K562 (cell line): Measurements from ENCODE around the gene NKAPL. TPM values are rescaled to one million over a fixed set of nuclear protein-coding genes. Genes with fewer than 3 reads are reported as not detected.

Experiments used
- CEBPG ChIP-seq, 3 experiments: fragments of 200-800 bp in 1 of 3; sonication (Bioruptor generic) in 1 of 3; sonication (generic) in 1 of 3; formaldehyde crosslinking in 1 of 3; IDR thresholded peaks in 2 of 3; conservative IDR thresholded peaks in 1 of 3; 2 replicates each; pipeline versions ENCODE4 v1.6.1 to v1.8.0; 2016 to 2022; ENCODE audit warnings: missing compliant biosample characterization in 2 of 3, missing genetic modification characterization in 2 of 3, mild to moderate bottlenecking in 1 of 3, missing genetic modification reagents in 1 of 3
- CTBP1 ChIP-seq: fragments of 450-650 bp; IDR thresholded peaks from 2 replicates; pipeline ENCODE4 v1.6.1; 2016; ENCODE audit warnings: borderline replicate concordance
- GATAD2B ChIP-seq: fragments of 450-650 bp; IDR thresholded peaks from 2 replicates; pipeline ENCODE4 v1.6.1; 2017; ENCODE audit warnings: mild to moderate bottlenecking, borderline replicate concordance
- IFI16 ChIP-seq: fragments of 250-450 bp; sonication (Bioruptor Pico); IDR thresholded peaks from 2 replicates; pipeline ENCODE4 v2.1.2; 2022; ENCODE audit warnings: mild to moderate bottlenecking, inconsistent platforms
- KLF10 ChIP-seq: fragments of 250-450 bp; sonication (Bioruptor Pico); IDR thresholded peaks from 2 replicates; pipeline ENCODE4 v1.6.1; 2021; ENCODE audit warnings: matching md5 sums
- MGA ChIP-seq: fragments of 450-650 bp; IDR thresholded peaks from 2 replicates; pipeline ENCODE4 v1.6.1; 2016; ENCODE audit warnings: mild to moderate bottlenecking, moderate library complexity
- NFIX ChIP-seq: fragments of 250-450 bp; sonication (Bioruptor Pico); IDR thresholded peaks from 2 replicates; pipeline ENCODE4 v1.4.0; 2020; ENCODE audit warnings: low read depth, mild to moderate bottlenecking, moderate library complexity
- PBX2 ChIP-seq, 2 experiments: IDR thresholded peaks in 1 of 2; conservative IDR thresholded peaks in 1 of 2; 2 replicates each; pipeline ENCODE4 v1.6.1; 2016; ENCODE audit warnings: low read depth in 2 of 2, mild to moderate bottlenecking in 1 of 2, missing compliant biosample characterization in 1 of 2, missing genetic modification characterization in 1 of 2, moderate library complexity in 1 of 2
- PKNOX1 ChIP-seq: fragments of 450-650 bp; IDR thresholded peaks from 2 replicates; pipeline ENCODE4 v1.6.1; 2016
- ZKSCAN3 ChIP-seq: fragments of 250-450 bp; sonication (Bioruptor Pico); IDR thresholded peaks from 2 replicates; pipeline ENCODE4 v1.4.0; 2020
- ZNF561 ChIP-seq: fragments of 450-650 bp; formaldehyde crosslinking; conservative IDR thresholded peaks from 2 replicates; pipeline ENCODE4 v1.4.0; 2020; ENCODE audit warnings: mild to moderate bottlenecking, moderate library complexity
- polyA plus RNA-seq, 8 experiments: library from polyadenylated mRNA; depleted of rRNA in 4 of 8; stranded (reverse) in 5 of 8; unstranded in 3 of 8; fragments of >200 nt; fragmentation: Nextera tagmentation in 2 of 8; fragmentation: Illumina TruSeq in 1 of 8; extraction: Ambion mirVana in 2 of 8; extraction: Trizol in 1 of 8; gene quantifications; 2 replicates each; pipeline versions ENCODE4 v1.2.1 to v1.2.3, GENCODE V29; 2011 to 2014; ENCODE audit warnings: inconsistent platforms in 1 of 8, missing spikeins in 1 of 8
- total RNA-seq, 7 experiments: library from RNA; depleted of rRNA in 6 of 7; stranded (reverse); fragments of >200 nt in 6 of 7; fragmentation: Illumina TruSeq in 2 of 7; extraction: Trizol in 2 of 7; gene quantifications; 2 replicates each; pipeline versions ENCODE4 v1.2.1 to v1.2.3, GENCODE V29; 2011 to 2021; ENCODE audit warnings: low replicate concordance in 1 of 7

The NKAPL gene
- total and polyA plus RNA-seq, 9 of the 15 experiments (the other 6 are each of a cell fraction or from before 2014, with no cell fraction given), result not detected

GRCh38 chr6:28281288-28282064 is 22.4 kb downstream of the NKAPL start, which contains the start of gene PGBD1 (continued):
- no peak for TF ChIP-seq PBX2 (CRISPR knock-in tag; IDR thresholded peaks at IDR 0.05; ENCODE audit: low read depth)
- TF ChIP-seq PBX2 (tag; conservative IDR thresholded peaks at IDR 0.05; ENCODE audit: low read depth), result no peak
- TF ChIP-seq NFIX (CRISPR knock-in tag), result no peak
- TF ChIP-seq CEBPG (CRISPR knock-in tag; IDR thresholded peaks at IDR 0.05), result no peak
- TF ChIP-seq CEBPG (tag; conservative IDR thresholded peaks at IDR 0.05 in 1 of 2, IDR thresholded peaks at IDR 0.05 in 1 of 2), result no peak
- TF ChIP-seq CTBP1, result peak; percentile 74; the same call in 1 of the 2 replicates
- no peak for TF ChIP-seq ZKSCAN3
- TF ChIP-seq IFI16, result no peak
- TF ChIP-seq KLF10 (CRISPR knock-in tag), result no peak
- peak; percentile 13; the same call in 1 of the 2 replicates for TF ChIP-seq PKNOX1
- TF ChIP-seq GATAD2B, result no peak
- TF ChIP-seq ZNF561 (CRISPR knock-in tag), result no peak
- no peak for TF ChIP-seq MGA
